Fibroblast of villous mesenchyme (primary cell): ENCODE data around the gene NSUN2. TPM values are rescaled to one million over a fixed set of nuclear protein-coding genes. Genes with fewer than 3 reads are reported as not detected.

ENCODE experiments used
- DNase-seq: peaks from one replicate; pipeline ENCODE4 v3.0.0-alpha.2; 2010; ENCODE audit warnings: low read depth
- H3K4me3 ChIP-seq: 2 replicates; pipeline ENCODE4 v1.5.1; 2011; ENCODE audit warnings: low read depth, mild to moderate bottlenecking, low read length
- CTCF ChIP-seq: IDR thresholded peaks from 2 replicates; pipeline ENCODE4 v1.5.1; 2012; ENCODE audit warnings: low read depth, mild to moderate bottlenecking, low read length; ENCODE audit not compliant: insufficient read depth
- total RNA-seq: library from RNA; depleted of rRNA; stranded (reverse); fragments of >200 nt; gene quantifications from 2 replicates; pipeline ENCODE4 v1.2.3, GENCODE V29; 2012

The NSUN2 gene
- total RNA-seq, result 39.9 and 46.2 TPM in 2 replicates

- peak; percentile 94 for DNase-seq
- TF ChIP-seq CTCF, result no peak
- peak within 1 kb of the TSS; percentile 89 for H3K4me3 ChIP-seq
Measured at GRCh38 chr5:6632888-6633468, at the start of gene NSUN2, which contains the start of gene SRD5A1. TSS of gene NSUN2 (minus strand) at chr5:6633044. CDS start at chr5:6632979, 65 bp downstream. TSS of gene SRD5A1 (plus strand) at chr5:6633440. CDS start at chr5:6633577, 137 bp downstream.

- TF ChIP-seq CTCF, result no peak
- no peak for DNase-seq
- no peak overlapping the region for H3K4me3 ChIP-seq
Measured at GRCh38 chr5:6682239-6682638, 49.4 kb upstream of the NSUN2 start.

- TF ChIP-seq CTCF, result no peak
Measured at GRCh38 chr5:6681682-6682081, 48.8 kb upstream of the NSUN2 start.

GRCh38 chr5:6680922-6681321 lies 48.1 kb upstream of the NSUN2 start:
- TF ChIP-seq CTCF, result no peak
- no peak overlapping the region for H3K4me3 ChIP-seq
- no peak for DNase-seq

More at GRCh38 chr5:6681682-6682081, 48.8 kb upstream of the NSUN2 start:
- DNase-seq, result no peak
- H3K4me3 ChIP-seq, result no peak overlapping the region

- no peak overlapping the region for H3K4me3 ChIP-seq
- DNase-seq, result no peak
- TF ChIP-seq CTCF, result no peak
Measured at GRCh38 chr5:6678385-6678784, 45.5 kb upstream of the NSUN2 start.

GRCh38 chr5:6676702-6677101 lies 43.9 kb upstream of the NSUN2 start:
- no peak for TF ChIP-seq CTCF
- no peak overlapping the region for H3K4me3 ChIP-seq
- DNase-seq, result no peak
